Fibroblast of skin of back (primary cell): Measurements from ENCODE around the gene PIEZO2.

Experiments
- DNase-seq: peaks from one replicate; pipeline ENCODE4 v3.0.0-alpha.2; 2013

PIEZO2 gene

DNA sequence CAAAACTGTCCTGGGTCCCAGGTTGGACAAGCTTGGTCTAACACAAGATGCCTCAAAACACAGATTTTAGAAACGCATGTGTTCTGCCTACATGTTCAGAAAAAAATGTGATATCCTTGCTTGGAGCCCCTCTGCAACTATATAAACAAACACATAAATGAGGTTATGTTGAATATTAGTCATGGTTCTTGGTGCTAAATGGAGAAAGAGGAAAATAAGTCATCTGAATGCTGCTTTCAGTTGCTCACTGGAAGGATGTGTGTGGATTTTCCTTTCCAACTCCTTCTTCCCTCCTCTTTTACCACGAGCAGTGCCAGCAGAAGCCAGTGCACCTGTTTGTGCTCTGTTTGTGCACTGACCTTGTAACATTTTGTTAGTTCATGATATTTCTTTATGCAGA is 85.3 kb downstream of the PIEZO2 start:
- DNase-seq, result no peak

DNA sequence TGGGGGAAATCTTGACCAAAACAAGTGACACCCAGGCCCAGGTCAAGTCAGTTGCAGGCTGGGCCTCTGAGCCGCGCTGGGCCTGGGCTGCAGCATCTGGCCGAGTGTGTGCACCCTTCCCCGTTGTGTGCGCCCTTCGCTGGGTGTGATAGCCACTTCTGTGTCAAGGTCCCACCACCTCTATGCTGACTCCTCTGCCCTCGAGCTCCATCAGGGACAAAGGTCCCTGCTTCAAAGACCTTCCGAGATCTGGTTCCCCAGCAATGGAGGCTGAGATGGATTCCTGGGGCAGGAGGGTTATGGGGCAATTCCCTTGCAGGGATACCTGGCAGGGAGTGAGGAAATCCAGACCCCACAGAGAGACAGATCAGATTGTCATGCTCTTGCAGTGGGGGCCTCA is 93.6 kb downstream of the PIEZO2 start:
- DNase-seq, result no peak

DNA sequence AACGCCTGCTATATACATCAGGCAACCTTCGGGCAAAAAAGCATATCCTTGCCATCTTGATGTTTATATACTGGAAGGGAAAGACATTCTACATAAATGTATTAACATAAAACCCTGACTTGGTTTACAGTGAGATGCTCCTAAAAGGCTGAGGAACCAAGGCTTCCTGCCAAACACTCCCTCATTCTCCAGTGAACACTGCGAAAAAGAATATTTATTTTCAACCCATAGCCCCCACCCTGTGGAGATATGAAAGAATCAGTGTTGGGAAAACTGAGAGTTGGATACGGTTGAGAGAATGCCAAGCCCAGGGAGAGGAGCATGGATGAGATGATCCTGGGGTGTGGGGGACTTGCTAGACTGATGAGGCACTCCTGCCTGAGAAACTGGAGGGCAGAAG is 94.9 kb downstream of the PIEZO2 start:
- no peak for DNase-seq

DNA sequence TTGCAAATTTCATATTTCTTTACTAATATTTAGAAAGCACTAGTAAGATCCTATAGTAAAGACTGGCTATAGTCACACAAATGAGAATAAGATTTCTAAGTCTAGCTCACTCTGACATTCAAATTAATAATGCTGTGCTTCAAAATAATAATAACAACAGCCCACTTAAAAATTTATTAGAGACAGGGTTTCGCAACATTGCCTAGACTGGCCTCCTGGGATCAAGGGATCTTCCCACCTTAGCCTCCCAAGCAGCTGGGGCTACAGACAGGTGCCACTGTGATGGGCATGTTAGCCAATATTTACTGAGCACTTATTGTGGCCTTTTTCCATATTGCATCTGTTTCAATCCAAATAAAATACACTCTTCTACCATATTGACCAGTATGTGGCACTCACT is 96.1 kb downstream of the PIEZO2 start:
- no peak for DNase-seq

DNA sequence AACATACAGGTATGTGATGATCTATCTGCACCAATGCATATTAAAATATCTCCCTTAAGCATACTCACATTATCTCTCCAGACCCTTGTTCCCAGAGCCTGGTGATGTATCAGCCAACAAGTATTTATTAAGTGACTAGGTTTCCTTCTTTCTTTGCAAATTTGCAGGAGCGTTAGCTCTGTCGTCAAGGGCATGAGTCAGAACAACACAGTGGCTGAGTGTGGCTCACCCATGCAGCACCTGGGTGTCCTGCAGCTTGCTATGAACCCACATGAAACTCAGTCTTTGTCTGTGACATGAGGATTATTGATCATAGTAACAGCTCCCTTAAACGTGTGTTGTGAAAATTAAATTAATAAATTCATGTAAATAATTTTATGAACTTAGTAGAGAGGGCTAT is 96.6 kb downstream of the PIEZO2 start:
- peak; percentile 4 for DNase-seq

DNA sequence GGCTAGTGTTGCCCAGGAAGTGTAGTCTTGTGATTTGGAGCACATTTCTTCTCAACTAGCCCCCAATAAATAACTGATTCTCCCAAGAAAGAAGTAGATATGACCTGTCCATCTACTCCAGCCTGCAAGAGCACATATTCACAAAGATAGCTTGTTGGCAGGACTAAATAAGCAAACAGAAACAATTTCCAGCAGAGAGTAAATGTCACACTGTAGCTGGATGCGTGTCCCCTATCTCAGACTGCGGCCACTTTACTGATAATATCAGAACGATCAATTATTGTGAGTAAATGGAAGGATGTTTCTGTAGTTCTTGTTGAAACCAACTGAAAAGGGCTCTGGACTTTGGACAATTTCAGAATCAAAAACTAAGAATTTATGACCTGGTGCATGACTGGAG is 97.9 kb downstream of the PIEZO2 start:
- no peak for DNase-seq

DNA sequence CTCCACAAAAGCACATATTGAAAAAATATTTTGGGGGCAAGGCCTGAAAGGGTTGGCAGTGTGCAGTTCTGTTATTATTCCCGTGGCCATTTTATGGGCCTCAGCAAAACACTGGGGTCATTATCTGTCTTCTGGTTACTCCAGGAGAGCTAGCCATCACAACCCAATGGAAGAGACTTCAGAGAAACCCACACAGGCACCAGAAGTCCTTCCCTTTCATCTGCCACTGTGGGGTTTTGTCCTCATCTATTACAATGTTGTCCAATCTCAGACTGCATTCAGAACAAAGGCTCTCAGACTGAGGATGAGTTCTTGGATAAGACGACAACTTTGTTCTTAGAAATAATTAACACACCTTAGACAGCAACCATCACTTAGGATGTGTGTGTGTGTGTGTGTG is 98.4 kb downstream of the PIEZO2 start:
- no peak for DNase-seq

DNA sequence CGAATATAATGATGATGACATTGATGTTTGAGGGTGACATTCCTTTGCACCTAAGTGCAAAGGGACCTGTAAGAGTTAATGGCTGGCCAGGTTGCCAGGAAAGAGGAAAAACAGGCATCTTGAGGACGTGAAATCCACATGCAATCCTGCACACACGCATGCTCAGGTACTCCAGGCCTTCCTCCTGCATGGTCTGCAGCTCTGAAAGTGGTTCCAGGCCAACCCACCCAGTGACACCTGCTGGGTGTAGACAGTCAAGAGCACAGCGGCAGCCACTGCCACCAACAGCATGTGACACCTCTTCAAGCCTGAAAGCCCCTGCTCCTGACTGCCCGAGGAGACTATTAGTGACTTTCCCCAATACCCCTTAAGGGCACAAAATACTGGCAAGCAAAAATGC is 101.6 kb downstream of the PIEZO2 start:
- no peak for DNase-seq

DNA sequence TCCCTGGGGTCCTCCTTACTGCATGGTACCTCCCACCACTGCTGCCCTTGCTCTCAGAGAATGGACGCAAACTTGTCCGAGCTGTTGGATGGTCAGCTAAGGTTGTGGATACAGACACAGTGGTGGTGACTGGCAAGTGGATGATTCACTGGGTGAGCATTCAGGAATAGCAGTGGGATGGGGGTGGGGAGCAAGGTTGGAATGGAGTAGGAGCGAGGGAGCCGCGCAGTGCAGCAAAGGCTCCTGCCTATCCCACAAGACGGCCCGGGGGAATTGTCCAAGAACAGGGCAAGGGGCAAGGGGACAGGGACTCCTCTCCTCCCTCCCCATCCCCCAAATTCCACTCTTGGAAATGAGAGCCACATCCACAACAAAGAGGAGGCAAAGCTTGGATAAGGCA is 102.2 kb downstream of the PIEZO2 start:
- peak; percentile 40 for DNase-seq

DNA sequence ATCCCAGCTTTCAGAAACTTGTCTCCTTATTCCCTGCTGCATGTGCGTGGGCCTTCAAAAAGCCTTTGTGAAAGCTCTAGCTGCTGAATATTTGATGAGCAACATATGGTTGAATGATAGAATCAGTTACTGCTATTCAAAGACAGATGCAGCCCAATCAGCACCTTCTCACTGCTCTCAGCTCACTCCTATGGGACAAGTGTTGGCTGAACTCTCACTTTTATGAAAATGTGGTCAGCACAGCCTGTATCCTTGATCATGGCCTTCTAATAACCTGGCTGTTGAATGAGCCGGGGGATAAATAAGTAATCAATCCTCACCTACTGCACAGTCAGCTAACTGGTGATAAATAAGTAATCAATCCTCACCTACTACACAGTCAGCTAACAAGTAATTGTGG is 103.2 kb downstream of the PIEZO2 start:
- no peak for DNase-seq

DNA sequence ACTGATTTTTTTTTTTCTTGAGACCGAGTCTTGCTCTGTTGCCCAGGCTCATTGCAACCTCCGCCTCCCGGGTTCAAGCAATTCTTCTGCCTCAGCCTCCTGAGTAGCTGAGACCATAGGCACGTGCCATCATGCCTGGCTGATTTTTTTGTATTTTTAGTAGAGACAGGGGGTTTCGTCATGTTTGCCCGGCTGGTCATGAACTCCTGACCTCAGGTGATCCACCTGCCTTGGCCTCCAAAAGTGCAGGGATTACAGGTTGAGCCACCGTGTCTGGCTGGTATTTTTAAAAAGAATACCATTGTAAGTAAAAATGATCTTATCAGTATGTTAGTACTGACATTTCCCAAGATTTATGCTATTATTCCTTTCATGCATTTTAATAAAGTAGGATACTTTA is 105.7 kb downstream of the PIEZO2 start:
- no peak for DNase-seq

DNA sequence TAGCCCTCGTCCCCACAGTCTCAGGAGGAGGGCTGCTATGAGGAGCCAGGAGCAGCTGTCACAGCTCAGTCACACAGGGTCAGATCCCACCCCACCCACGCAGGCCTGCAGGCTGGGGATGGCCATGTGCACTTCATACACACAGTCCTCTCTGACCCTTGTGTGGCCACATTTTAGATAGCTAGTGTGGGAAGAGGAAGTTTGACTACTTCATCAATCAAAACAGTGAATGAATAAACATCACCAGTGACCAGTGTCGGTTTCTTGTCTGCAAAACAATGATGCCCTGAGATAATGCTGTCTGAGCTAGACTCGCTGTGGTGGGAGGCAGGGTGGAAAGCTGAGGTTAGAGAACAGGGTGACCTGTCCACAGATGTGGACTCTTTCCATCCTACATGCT is 107.1 kb downstream of the PIEZO2 start:
- no peak for DNase-seq

DNA sequence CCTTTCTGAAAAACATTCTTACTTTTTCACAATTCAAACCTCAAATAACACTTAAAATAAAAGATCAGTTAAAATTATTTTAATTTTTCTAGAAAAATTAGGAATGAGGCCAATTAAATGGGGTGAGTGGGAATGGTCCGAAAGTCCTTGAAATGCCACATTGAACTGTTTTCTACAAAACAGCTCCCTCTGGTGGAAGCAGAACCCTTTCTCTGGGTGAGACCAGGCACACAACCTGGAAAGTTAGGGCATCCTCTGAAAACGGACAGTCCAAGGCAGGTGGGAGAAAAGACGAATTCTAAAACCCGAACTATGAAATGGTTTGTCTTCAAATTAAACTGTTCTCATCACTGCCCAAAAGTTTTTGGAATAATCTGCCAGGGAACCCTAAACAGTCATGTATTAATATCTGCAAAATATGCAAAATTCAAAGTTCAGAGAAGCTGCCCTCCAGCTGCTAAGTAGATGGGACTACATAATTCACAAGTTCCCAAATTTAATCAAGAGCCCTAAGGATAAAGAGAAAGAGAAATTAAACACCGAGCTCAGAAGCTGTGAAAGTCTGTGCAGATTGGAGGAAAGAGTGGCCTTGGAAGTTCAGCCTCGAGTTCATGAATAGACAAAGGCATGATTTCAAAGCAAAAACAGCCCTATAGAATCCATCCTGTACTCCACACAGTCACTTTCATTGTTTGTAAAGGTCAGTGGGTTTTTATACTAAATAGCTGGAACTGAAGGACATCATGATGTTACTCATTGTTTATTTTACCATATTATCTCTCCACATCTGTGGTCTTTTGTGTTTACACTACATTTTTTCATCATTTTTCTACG is 108.3 kb downstream of the PIEZO2 start:
- DNase-seq, result peak; percentile 49

DNA sequence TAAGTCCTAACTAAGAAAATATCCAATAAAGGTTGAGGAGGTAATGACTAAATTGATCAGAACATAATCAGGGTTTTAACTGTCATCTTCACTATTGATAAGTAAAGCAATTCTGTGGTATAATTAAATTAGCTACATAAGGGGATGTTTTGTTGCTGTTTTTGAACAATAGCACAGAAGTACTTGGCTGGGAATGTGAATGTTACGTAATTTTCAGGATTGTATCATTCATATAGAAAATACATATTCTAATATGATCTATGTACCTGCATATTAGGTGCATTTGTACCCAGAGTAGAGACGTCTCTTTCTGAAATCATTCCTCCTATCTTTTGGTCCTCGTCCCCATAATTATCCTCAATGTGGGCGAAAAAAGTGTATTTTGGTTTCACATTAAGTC is 109.0 kb downstream of the PIEZO2 start:
- DNase-seq, result no peak

DNA sequence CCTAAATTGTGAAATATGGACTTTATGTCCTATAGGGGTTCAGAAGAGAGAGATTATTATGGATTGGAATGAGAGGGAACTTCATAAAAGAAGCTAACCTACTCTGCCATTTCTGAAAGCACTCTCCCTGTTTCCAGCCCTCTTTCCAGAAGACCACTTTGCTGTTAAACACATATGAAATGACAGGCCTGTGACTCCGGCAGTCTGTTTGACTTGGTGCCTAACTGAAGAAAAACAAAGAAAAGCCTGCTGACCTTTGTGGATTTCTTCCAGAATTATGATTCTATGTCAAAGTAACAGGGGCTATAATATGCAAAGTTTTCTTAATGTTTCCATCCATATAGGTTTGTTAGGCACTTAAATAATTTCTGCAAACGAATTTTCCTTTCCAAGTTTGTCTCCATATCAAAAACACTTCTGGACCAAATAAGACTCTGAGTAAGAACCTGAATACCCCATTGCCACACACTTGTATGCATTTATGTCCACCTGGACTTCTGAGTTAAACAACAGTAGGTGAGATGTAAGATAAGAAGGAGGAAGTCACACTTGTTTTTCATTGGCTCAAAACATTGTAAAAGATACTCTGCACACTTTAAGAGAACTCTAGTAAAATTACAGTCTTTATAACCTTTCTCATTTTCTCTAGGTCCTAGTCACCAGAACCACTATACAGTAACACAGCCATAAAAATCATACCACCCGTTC is 111.7 kb downstream of the PIEZO2 start:
- no peak for DNase-seq

DNA sequence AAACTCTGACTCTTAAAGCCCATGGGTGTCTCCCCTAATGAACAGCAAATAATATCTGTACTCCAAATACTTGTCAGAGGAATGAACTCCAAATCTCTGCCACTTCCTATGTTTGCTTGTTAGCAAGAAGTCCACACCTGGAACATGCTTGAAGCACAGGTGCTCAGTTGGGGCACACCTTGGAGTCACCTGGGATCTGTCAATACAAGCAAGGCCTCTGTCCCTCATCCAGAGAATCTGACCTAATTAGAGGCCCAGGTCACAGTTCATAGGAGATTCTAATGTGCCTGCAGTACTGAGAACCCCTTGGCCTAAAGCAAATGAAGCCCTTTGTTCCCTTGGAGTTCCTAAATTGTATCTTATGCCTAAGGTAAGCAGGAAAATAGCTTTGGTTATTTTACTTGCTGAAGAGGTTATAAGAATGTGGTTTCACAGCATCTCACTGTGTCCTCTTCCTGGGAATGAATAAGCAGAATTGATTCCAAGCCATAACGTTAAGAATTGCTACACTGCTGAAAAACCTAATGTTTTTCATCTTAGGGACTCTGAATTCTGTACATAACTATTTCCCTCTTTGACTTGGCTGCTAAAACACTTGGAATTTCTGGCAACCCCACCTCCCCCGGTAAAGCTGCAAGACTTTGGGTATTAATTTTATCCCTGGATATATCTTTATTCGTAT is 113.4 kb downstream of the PIEZO2 start:
- DNase-seq, result no peak

DNA sequence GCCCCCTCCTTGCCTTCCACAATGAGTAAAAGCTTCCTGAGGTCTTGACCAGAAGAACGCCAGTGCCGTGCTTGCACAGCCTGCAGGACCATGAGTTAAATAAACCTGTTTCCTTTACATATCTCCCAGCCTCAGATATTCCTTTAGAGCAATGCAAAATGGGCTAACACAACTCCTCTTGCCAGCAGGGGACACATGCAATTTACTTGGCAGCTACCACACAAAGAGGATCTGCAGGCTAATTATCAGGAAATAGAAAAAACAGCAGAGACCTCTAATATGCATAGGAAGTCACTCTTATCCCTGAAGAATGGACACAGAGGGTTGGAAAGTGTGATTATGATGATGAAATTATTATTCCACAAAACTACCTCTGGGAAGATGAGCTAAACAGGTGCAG is 114.0 kb downstream of the PIEZO2 start:
- no peak for DNase-seq

DNA sequence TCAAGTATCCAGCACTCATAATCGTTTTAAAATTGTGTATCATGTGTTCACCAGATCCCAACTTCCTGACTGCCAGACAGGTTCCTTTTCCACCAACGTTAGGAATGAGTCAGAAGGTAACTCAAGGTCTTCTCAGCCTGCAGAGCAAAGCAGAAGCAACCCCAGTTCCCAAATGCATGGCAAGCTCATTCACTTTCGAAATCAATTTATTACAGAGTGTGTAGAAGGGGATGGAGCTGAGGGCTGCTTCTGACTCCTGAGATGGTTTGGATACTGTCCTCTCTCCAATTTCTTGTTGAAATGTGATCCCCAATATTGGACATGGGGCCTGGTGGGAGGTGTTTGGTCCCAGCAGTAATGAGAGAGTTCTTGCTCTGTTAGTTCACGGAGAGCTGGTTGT is 114.5 kb downstream of the PIEZO2 start:
- no peak for DNase-seq

DNA sequence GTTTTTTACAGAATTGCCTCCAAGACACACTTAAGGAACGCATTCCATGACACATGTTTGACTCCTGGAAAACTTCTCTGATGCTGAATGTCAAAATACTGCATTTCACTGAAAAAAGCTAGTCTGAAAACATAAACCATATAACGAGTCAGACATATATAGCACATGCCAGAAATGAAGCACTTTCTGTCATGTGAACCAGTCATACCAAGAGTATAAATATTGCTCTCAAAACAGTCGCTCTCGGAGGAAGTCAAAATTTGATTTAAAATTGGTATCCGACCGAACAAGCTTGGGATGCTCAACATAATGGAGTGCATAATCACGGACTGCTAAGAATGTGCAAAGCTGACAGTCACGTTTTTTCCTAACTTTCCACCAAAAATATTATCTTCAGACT is 115.9 kb downstream of the PIEZO2 start:
- no peak for DNase-seq

DNA sequence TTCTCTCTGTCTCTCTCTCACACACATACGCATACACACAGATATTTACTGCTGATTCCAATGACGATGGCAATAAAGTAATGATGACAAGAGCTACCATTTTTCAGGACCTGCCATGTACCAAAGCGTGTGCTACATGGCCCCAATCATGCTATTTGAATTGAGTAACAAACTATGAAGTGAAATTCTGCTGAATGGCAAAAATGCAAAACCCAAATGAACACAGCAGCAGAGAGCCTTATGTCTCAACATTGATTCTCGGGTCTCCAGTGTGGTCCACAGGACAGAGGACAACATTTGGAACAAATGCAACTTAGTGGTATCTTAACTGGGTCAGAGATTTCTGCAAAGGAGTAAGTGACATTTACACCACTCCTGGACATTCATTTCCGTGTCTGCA is 117.4 kb downstream of the PIEZO2 start:
- no peak for DNase-seq

DNA sequence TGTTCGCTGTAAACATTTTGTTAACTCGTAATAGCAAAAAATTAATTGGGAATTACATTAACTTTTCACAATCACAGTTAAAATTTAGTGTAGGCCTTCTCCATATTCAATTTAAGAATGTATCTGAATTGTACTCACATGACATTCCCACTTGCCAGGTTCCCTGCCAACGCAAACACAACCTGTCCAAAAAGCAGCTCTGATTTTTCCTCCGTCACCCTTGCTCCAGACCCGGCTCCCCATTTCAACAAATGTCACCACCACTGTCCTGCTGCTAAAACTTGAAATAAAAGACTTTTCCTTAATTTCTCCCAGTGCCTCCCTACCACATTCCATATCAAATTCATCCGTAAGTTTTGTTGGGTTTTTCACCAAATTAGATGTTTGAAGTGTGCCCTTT is 120.3 kb downstream of the PIEZO2 start:
- DNase-seq, result no peak

DNA sequence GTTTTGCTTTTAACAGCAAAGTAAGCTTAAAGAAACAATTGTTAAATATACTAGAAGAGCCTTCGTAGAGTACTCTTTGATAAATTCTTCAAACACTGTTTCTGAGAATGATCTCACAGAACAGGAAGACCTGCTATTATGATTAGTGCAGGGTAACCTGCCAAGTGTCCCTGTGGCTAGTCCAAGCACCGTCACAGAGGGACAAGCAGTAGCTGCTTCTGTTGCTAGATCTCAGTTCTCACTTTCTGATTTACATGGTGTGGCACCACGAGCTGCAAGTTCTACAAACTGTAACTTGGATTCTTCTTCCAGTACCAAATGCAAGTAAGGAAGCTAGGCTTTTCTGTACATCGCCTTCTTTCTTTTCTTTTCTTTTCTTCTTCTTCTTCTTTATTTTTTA is 121.5 kb downstream of the PIEZO2 start:
- no peak for DNase-seq

DNA sequence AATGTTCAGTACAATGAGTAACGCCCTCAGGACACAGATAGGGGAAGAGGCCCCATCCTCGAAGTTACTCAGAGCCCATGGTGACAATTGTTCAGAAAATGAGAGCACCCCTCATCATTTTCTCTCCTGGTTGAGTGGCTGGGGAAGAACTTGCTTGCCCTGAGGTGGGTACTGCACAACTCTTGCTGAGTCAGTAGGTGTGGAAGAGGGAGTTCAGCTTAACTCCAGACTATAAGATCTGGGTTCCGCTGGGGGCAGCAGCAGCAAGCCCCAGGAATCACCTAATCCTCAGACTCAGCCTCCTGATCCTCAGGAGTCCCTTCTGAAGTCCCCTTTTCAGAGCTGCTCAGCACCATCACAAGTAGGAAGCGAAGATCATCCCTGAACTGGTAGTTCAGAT is 123.7 kb downstream of the PIEZO2 start:
- DNase-seq, result no peak
